Measurements from ENCODE around the gene DHX32.

DHX32 gene

GRCh38 chr10:125846894-125847293 lies 34.2 kb downstream of the DHX32 start:
- H3K79me2 ChIP-seq (ENCODE audit: low read length), result no peaks in the 10 kb centered on the region
- no peaks in the 10 kb centered on the region for H3K4me1 ChIP-seq (ENCODE audit: low read length)
- no peaks in the 10 kb centered on the region for H4K20me1 ChIP-seq (ENCODE audit: insufficient read depth, low read length)
- H3K27me3 ChIP-seq (ENCODE audit: low read depth, low read length), result no peaks in the 10 kb centered on the region
- H3K9ac ChIP-seq (ENCODE audit: low read length), result no peak overlapping the region
- H3K4me2 ChIP-seq (ENCODE audit: low read length), result no peak overlapping the region
- H3K4me3 ChIP-seq (ENCODE audit: low read length), result no peak overlapping the region
- TF ChIP-seq EZH2phosphoT487 (IDR thresholded peaks at IDR 0.05; ENCODE audit: low read depth) (no peak), CTCF (IDR thresholded peaks at IDR 0.05; ENCODE audit: low read depth, low read length) (no peak)
- no peaks in the 10 kb centered on the region for H3K9me3 ChIP-seq (ENCODE audit: insufficient read depth, low read length)
- no peak overlapping the region for H3K27ac ChIP-seq (ENCODE audit: low read length)
- H3K36me3 ChIP-seq (replicated peaks; ENCODE audit: low read depth, low read length), result peaks cover 2% of the 10 kb centered on the region
- H2AFZ ChIP-seq (ENCODE audit: low read depth, low read length), result no peak overlapping the region

- Histone ChIP-seq H3K9ac (ENCODE audit: low read length) (no peak overlapping the region), H3K27ac (ENCODE audit: low read length) (no peak overlapping the region), H4K20me1 (ENCODE audit: insufficient read depth, low read length) (no peaks in the 10 kb centered on the region), H3K4me2 (ENCODE audit: low read length) (no peak overlapping the region), H3K4me3 (ENCODE audit: low read length) (no peak overlapping the region), H3K4me1 (ENCODE audit: low read length) (no peaks in the 10 kb centered on the region), H3K27me3 (ENCODE audit: low read depth, low read length) (no peaks in the 10 kb centered on the region), H2AFZ (ENCODE audit: low read depth, low read length) (no peak overlapping the region), H3K9me3 (ENCODE audit: insufficient read depth, low read length) (no peaks in the 10 kb centered on the region), H3K36me3 (replicated peaks; ENCODE audit: low read depth, low read length) (peaks cover 5% of the 10 kb centered on the region), H3K79me2 (ENCODE audit: low read length) (no peaks in the 10 kb centered on the region)
- no peak for TF ChIP-seq EZH2phosphoT487 (IDR thresholded peaks at IDR 0.05; ENCODE audit: low read depth)
- TF ChIP-seq CTCF (IDR thresholded peaks at IDR 0.05; ENCODE audit: low read depth, low read length), result no peak
These were observed 35.5 kb downstream of the DHX32 start for GRCh38 chr10:125845617-125846016.

- no peak overlapping the region for H3K4me2 ChIP-seq (ENCODE audit: low read length)
- TF ChIP-seq EZH2phosphoT487 (IDR thresholded peaks at IDR 0.05; ENCODE audit: low read depth) (no peak), CTCF (IDR thresholded peaks at IDR 0.05; ENCODE audit: low read depth, low read length) (no peak)
- H3K27me3 ChIP-seq (ENCODE audit: low read depth, low read length), result no peaks in the 10 kb centered on the region
- no peaks in the 10 kb centered on the region for H3K4me1 ChIP-seq (ENCODE audit: low read length)
- H3K9ac ChIP-seq (ENCODE audit: low read length), result no peak overlapping the region
- H4K20me1 ChIP-seq (ENCODE audit: insufficient read depth, low read length), result no peaks in the 10 kb centered on the region
- H3K79me2 ChIP-seq (ENCODE audit: low read length), result no peaks in the 10 kb centered on the region
- no peaks in the 10 kb centered on the region for H3K9me3 ChIP-seq (ENCODE audit: insufficient read depth, low read length)
- no peak overlapping the region for H3K27ac ChIP-seq (ENCODE audit: low read length)
- no peak overlapping the region for H3K4me3 ChIP-seq (ENCODE audit: low read length)
- H2AFZ ChIP-seq (ENCODE audit: low read depth, low read length), result no peak overlapping the region
- peaks cover 5% of the 10 kb centered on the region for H3K36me3 ChIP-seq (replicated peaks; ENCODE audit: low read depth, low read length)
These were observed 36.3 kb downstream of the DHX32 start for GRCh38 chr10:125844751-125845221.

GRCh38 chr10:125843603-125844329 lies 37.3 kb downstream of the DHX32 start:
- Histone ChIP-seq H4K20me1 (ENCODE audit: insufficient read depth, low read length) (no peaks in the 10 kb centered on the region), H3K79me2 (ENCODE audit: low read length) (no peaks in the 10 kb centered on the region), H2AFZ (ENCODE audit: low read depth, low read length) (no peak overlapping the region), H3K4me3 (ENCODE audit: low read length) (no peak overlapping the region), H3K27me3 (ENCODE audit: low read depth, low read length) (no peaks in the 10 kb centered on the region), H3K27ac (ENCODE audit: low read length) (no peak overlapping the region), H3K9ac (ENCODE audit: low read length) (no peak overlapping the region), H3K4me1 (ENCODE audit: low read length) (no peaks in the 10 kb centered on the region), H3K4me2 (ENCODE audit: low read length) (no peak overlapping the region), H3K9me3 (ENCODE audit: insufficient read depth, low read length) (no peaks in the 10 kb centered on the region), H3K36me3 (replicated peaks; ENCODE audit: low read depth, low read length) (peaks cover 5% of the 10 kb centered on the region)
- no peak for TF ChIP-seq CTCF (IDR thresholded peaks at IDR 0.05; ENCODE audit: low read depth, low read length)
- TF ChIP-seq EZH2phosphoT487 (IDR thresholded peaks at IDR 0.05; ENCODE audit: low read depth), result no peak
